HepG2 (cell line): ENCODE results near the gene SLC17A9. TPM values are rescaled to one million over a fixed set of nuclear protein-coding genes. Genes with fewer than 3 reads are reported as not detected.

ENCODE experiments used
- CREM ChIP-seq, 2 experiments: sonication (generic) in 1 of 2; formaldehyde crosslinking in 1 of 2; IDR thresholded peaks; 2 replicates each; pipeline versions ENCODE4 v1.4.0 to v1.6.1; 2016 to 2020; ENCODE audit warnings: antibody characterized with exemption in 1 of 2, mild to moderate bottlenecking in 1 of 2, missing genetic modification reagents in 1 of 2
- HNF4G ChIP-seq, 2 experiments: sonication (generic) in 1 of 2; formaldehyde crosslinking in 1 of 2; IDR thresholded peaks; 2 replicates each; pipeline versions ENCODE4 v1.4.0 to v1.6.1; 2011 to 2020; ENCODE audit warnings: borderline replicate concordance in 2 of 2, low read depth in 2 of 2, mild to moderate bottlenecking in 2 of 2, low read length in 1 of 2, missing genetic modification reagents in 1 of 2, moderate library complexity in 1 of 2
- HNRNPL ChIP-seq: fragments of 200-400 bp; formaldehyde crosslinking; IDR thresholded peaks from 2 replicates; pipeline ENCODE4 v1.6.1; 2017; ENCODE audit warnings: mild to moderate bottlenecking, low read depth, low read length
- HNRNPLL ChIP-seq: fragments of 200-400 bp; formaldehyde crosslinking; IDR thresholded peaks from 2 replicates; pipeline ENCODE4 v1.6.1; 2017; ENCODE audit warnings: mild to moderate bottlenecking, low read depth, low read length; ENCODE audit not compliant: poor library complexity, severe bottlenecking
- JUN ChIP-seq: sonication (generic); formaldehyde crosslinking; IDR thresholded peaks from 2 replicates; pipeline ENCODE4 v1.4.0; 2020; ENCODE audit warnings: mild to moderate bottlenecking, missing genetic modification reagents
- KDM3A ChIP-seq: IDR thresholded peaks from 2 replicates; pipeline ENCODE4 v1.6.1; 2018; ENCODE audit warnings: low read depth, missing compliant biosample characterization
- KLF12 ChIP-seq: sonication (generic); formaldehyde crosslinking; IDR thresholded peaks from 2 replicates; pipeline ENCODE4 v1.4.0; 2020; ENCODE audit warnings: missing genetic modification reagents, borderline replicate concordance
- LCORL ChIP-seq, 2 experiments: fragments of 450-650 bp in 1 of 2; sonication (generic) in 1 of 2; formaldehyde crosslinking in 1 of 2; IDR thresholded peaks; 2 replicates each; pipeline versions ENCODE4 v1.5.0 to v1.6.1; 2017 to 2020; ENCODE audit warnings: antibody characterized with exemption in 1 of 2, missing genetic modification reagents in 1 of 2
- NFRKB ChIP-seq: fragments of 450-650 bp; IDR thresholded peaks from 2 replicates; pipeline ENCODE4 v1.6.1; 2017
- RBM22 ChIP-seq: fragments of 200-400 bp; formaldehyde crosslinking; optimal IDR thresholded peaks from 2 replicates; pipeline ENCODE3; 2017; ENCODE audit warnings: mild to moderate bottlenecking, low read length, moderate library complexity
- RFX1 ChIP-seq: fragments of 450-650 bp; IDR thresholded peaks from 2 replicates; pipeline ENCODE4 v1.6.1; 2017
- WIZ ChIP-seq: sonication (generic); formaldehyde crosslinking; IDR thresholded peaks from 2 replicates; pipeline ENCODE4 v1.5.1; 2020; ENCODE audit warnings: mild to moderate bottlenecking, missing genetic modification reagents
- ZNF235 ChIP-seq: sonication (generic); formaldehyde crosslinking; IDR thresholded peaks from 2 replicates; pipeline ENCODE4 v1.8.1; 2023; ENCODE audit warnings: mild to moderate bottlenecking, missing genetic modification reagents, borderline replicate concordance
- ZNF263 ChIP-seq: sonication (generic); formaldehyde crosslinking; IDR thresholded peaks from 2 replicates; pipeline ENCODE4 v1.4.0; 2020; ENCODE audit warnings: missing genetic modification reagents
- ZNF274 ChIP-seq: sonication (generic); formaldehyde crosslinking; IDR thresholded peaks from 2 replicates; pipeline ENCODE4 v1.5.1; 2020; ENCODE audit warnings: mild to moderate bottlenecking, missing genetic modification reagents
- ZNF572 ChIP-seq: sonication (generic); formaldehyde crosslinking; IDR thresholded peaks from 2 replicates; pipeline ENCODE4 v1.5.1; 2020; ENCODE audit warnings: mild to moderate bottlenecking, missing genetic modification reagents
- ZNF619 ChIP-seq: sonication (generic); formaldehyde crosslinking; IDR thresholded peaks from 2 replicates; pipeline ENCODE4 v1.4.0; 2020; ENCODE audit warnings: mild to moderate bottlenecking, missing genetic modification reagents
- polyA plus RNA-seq, 8 experiments: library from polyadenylated mRNA; depleted of rRNA in 3 of 8; stranded (reverse) in 7 of 8; unstranded in 1 of 8; fragments of >200 nt; fragmentation: Illumina TruSeq in 4 of 8; extraction: Trizol in 4 of 8; gene quantifications; 2 replicates each; pipeline versions ENCODE4 v1.2.1 to v1.2.3, GENCODE V29; 2011 to 2016; ENCODE audit warnings: low read depth in 4 of 8, missing spikeins in 1 of 8, mixed read lengths in 1 of 8; ENCODE audit not compliant: insufficient read depth in 1 of 8
- total RNA-seq, 5 experiments: library from RNA; depleted of rRNA; stranded (reverse); fragments of >200 nt; fragmentation: Illumina TruSeq; extraction: Trizol; gene quantifications; 2 replicates each; pipeline ENCODE4 v1.2.3, GENCODE V29; 2016; ENCODE audit warnings: low read depth in 1 of 5
- TF ChIP-seq, protein P1 (sequence below): sonication (generic); formaldehyde crosslinking; IDR thresholded peaks from 2 replicates; pipeline ENCODE4 v1.4.0; 2020; ENCODE audit warnings: mild to moderate bottlenecking, missing genetic modification reagents
- TF ChIP-seq, protein P2 (sequence below): sonication (generic); formaldehyde crosslinking; IDR thresholded peaks from 2 replicates; pipeline ENCODE4 v1.8.0; 2022; ENCODE audit warnings: mild to moderate bottlenecking, missing genetic modification reagents; ENCODE audit not compliant: insufficient replicate concordance
- TF ChIP-seq, protein P3 (sequence below): sonication (generic); formaldehyde crosslinking; IDR thresholded peaks from 2 replicates; pipeline ENCODE4 v1.4.0; 2020; ENCODE audit warnings: missing genetic modification reagents
- TF ChIP-seq, protein P4 (sequence below): IDR thresholded peaks from 2 replicates; pipeline ENCODE4 v1.6.1; 2012; ENCODE audit warnings: low read depth, low read length, improper control_type of control experiment
- TF ChIP-seq, protein P5 (sequence below): sonication (generic); formaldehyde crosslinking; IDR thresholded peaks from 2 replicates; pipeline ENCODE4 v1.8.0; 2022; ENCODE audit warnings: missing genetic modification reagents, low read depth, mild to moderate bottlenecking, borderline replicate concordance

Gene SLC17A9
- total and polyA plus RNA-seq, 2 of the 13 experiments (the other 11 are each of a cell fraction or from before 2014, with no cell fraction given) = 110 to 191 TPM

DNA sequence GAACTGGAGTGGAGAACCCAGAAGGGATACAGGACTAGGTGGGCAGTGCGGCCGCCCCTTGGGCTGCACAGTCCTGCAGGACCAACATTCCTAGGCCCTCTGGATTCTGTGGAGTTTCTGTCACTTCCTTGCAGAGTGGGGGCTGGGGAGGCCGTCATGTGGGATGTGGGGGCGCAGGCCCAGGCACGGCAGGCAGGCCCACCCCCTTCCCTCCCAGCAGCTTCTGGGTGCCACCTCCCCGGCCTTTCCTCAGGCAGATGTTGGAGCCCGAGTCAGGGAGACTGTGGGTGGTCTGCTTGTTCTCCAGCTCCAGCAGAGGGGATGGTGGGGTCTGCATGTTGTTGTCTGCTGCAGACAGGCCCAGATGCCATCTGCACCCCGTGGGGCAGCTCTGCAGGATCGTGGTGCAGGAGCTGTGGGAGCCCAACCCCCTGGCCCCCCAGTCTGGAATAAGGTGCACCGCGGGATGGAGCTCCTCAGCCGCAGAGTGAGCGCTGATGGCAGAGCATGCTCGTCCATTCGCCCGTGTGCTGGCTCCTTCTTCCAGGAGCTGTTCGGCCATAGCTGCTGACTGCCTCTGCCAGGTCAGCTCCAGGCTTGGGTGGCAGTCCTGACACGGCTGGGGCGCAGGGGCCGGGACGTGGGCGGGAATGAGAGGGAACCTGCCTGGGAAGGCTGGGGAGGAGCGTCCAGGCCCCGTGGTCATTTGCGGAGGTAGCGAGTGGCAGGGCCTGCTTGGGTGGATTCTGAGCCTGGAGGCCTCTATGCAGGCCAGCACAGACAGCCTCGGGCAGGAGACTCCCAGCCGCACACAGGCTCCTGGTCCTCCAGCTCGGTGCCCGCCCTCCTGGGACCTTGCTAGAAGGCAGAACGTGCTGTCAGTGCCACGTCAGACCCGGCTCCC, 18.1 kb downstream of the SLC17A9 start (continued):
- no peak for TF ChIP-seq ZNF572 (CRISPR knock-in tag)
- no peak for TF ChIP-seq RFX1
- TF ChIP-seq ZNF263 (CRISPR knock-in tag) = no peak
- TF ChIP-seq HNRNPLL = peak; percentile 26
- TF ChIP-seq HNF4G (IDR thresholded peaks at IDR 0.05; ENCODE audit: borderline replicate concordance, low read depth, low read length) = no peak
- TF ChIP-seq HNF4G (CRISPR knock-in tag; IDR thresholded peaks at IDR 0.05; ENCODE audit: borderline replicate concordance, low read depth) = no peak
- no peak for TF ChIP-seq LCORL (IDR thresholded peaks at IDR 0.05)
- TF ChIP-seq LCORL (CRISPR knock-in tag; IDR thresholded peaks at IDR 0.05) = 0 out of 2 replicates have a peak, but pooled peaks have one; percentile 16
- TF ChIP-seq KDM3A (CRISPR knock-in tag) = peak; percentile 32; the same call in 1 of the 2 replicates
- TF ChIP-seq JUN (CRISPR knock-in tag) = 0 out of 2 replicates have a peak, but pooled peaks have one; percentile 13
- TF ChIP-seq WIZ = peak; percentile 73; the same call in 1 of the 2 replicates
- peak; percentile 90 for TF ChIP-seq ZNF274
- TF ChIP-seq NFRKB = no peak
- TF ChIP-seq, protein P1, sequence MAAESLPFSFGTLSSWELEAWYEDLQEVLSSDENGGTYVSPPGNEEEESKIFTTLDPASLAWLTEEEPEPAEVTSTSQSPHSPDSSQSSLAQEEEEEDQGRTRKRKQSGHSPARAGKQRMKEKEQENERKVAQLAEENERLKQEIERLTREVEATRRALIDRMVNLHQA (CRISPR knock-in tag) = no peak
- no peak for TF ChIP-seq ZNF619 (CRISPR knock-in tag)
- TF ChIP-seq ZNF235 (CRISPR knock-in tag) = peak; percentile 89; the same call in 1 of the 2 replicates
- TF ChIP-seq, protein P2, sequence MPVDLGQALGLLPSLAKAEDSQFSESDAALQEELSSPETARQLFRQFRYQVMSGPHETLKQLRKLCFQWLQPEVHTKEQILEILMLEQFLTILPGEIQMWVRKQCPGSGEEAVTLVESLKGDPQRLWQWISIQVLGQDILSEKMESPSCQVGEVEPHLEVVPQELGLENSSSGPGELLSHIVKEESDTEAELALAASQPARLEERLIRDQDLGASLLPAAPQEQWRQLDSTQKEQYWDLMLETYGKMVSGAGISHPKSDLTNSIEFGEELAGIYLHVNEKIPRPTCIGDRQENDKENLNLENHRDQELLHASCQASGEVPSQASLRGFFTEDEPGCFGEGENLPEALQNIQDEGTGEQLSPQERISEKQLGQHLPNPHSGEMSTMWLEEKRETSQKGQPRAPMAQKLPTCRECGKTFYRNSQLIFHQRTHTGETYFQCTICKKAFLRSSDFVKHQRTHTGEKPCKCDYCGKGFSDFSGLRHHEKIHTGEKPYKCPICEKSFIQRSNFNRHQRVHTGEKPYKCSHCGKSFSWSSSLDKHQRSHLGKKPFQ = no peak
- TF ChIP-seq, protein P3, sequence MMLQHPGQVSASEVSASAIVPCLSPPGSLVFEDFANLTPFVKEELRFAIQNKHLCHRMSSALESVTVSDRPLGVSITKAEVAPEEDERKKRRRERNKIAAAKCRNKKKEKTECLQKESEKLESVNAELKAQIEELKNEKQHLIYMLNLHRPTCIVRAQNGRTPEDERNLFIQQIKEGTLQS (CRISPR knock-in tag) = peak; percentile 36; the same call in 1 of the 2 replicates
- TF ChIP-seq HNRNPL = peak; percentile 85; the same call in 1 of the 2 replicates
- TF ChIP-seq CREM (IDR thresholded peaks at IDR 0.05) = no peak
- TF ChIP-seq CREM (CRISPR knock-in tag; IDR thresholded peaks at IDR 0.05) = no peak
- TF ChIP-seq, protein P4, sequence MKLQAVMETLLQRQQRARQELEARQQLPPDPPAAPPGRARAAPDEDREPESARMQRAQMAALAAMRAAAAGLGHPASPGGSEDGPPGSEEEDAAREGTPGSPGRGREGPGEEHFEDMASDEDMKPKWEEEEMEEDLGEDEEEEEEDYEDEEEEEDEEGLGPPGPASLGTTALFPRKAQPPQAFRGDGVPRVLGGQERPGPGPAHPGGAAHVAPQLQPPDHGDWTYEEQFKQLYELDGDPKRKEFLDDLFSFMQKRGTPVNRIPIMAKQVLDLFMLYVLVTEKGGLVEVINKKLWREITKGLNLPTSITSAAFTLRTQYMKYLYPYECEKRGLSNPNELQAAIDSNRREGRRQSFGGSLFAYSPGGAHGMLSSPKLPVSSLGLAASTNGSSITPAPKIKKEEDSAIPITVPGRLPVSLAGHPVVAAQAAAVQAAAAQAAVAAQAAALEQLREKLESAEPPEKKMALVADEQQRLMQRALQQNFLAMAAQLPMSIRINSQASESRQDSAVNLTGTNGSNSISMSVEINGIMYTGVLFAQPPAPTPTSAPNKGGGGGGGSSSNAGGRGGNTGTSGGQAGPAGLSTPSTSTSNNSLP = no peak
- TF ChIP-seq RBM22 = no peak
- no peak for TF ChIP-seq KLF12 (CRISPR knock-in tag)
- TF ChIP-seq, protein P5, sequence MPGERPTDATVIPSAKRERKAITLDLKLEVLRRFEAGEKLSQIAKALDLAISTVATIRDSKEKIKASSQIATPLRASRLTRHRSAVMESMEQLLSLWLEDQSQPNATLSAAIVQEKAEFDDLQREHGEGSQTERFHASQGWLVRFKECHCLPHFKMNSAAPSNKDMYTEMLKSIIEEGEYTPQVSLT (CRISPR knock-in tag) = no peak
